Activated T-cell treated with anti-CD3 and anti-CD28 coated beads for 48 hours (primary cell): ENCODE results near the gene PTPN18.
A peak's percentile ranks its signal among the peaks of the same experiment; 100 is the strongest.
"Not testable (repeated sequence)": the region's sequence is repeated elsewhere in the genome, so short reads cannot be mapped to it uniquely, and the experiment has no call there.

Source experiments
- DNase-seq: peaks from one replicate; pipeline ENCODE4 v3.0.0-alpha.2; 2020; ENCODE audit warnings: low read depth

PTPN18 gene

DNA sequence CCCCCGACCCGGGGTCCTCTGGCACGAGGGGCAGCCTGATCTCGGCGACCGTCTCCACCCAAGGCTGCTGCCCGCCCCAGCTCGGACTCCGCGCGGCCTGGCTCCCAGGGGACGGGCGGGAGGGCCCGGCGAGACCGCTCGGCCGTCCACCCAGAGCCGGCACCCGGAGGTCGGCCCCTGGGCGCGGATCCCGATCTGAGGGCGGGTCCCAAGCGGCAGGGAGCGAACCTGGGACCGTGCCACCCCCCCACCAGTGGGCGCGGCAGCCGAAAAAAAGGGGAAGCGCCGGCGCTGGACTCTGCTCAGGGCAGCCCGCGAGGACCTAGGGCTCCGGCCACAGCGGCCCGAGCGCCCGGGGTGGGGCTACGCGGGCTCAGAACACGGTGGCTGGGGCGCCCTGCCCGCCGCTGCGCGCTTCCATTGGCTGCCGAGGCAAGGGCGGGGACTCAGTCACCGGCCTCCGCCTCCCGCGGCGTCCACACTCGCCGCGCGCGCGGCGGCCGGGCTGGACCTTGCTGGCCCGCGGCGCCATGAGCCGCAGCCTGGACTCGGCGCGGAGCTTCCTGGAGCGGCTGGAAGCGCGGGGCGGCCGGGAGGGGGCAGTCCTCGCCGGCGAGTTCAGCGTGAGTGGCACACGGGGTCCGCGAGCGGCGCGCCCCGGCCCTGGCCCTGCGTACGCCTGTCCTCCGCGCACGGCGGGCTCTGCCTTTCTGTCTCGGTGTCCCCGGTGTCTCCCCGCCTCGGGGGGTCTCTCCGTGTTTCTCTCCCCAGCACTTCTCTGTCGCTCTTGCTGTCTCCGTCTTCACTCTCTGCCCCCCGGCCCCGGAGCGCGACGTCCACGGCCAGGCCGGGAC is at the start of gene PTPN18:
PTPN18 (plus strand) TSS at position 479 of the 854 bp plus-strand sequence; CDS start at position 531, 52 bp downstream.
- peak; percentile 65 for DNase-seq

DNA sequence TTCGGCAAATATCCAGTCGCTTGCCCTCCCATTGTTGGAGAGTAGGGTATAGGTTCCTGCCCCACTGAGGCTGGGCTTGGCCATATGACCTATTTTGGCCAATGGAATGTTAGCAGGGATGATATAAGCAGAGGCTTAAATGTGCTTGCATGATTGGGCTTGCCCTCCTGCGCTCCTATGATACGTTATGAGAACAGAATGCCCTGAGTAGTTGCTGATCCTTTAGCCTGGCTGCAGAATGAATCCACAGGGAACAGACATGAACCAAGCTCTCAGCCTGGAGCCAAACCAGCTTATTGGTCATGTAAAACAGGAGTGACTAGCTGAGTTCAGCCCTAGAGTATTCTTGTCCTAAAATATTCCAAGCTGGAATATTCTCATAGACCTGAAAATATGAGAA is 48.0 kb upstream of the PTPN18 start:
- no peak for DNase-seq

DNA sequence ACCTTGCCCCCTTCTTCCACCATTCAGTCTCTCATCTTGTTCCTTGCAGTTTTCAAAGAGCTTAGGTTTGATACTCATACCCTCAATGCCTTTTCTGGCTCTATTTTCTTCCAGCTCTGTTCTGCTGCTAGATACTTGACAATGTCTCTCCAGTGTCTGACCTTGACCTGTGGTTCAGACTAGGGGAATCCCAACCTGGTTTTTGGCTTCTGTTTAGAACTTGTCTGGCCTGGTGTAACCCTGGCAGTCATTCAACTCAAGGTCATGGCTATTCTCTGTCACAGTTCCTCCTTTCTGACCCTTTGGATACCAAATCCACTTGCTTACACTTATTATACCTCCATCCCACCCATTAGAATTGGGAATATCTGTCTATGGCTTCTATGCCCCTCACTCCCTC is 45.0 kb upstream of the PTPN18 start:
- DNase-seq = no peak

- no peak for DNase-seq
These were observed 42.0 kb upstream of the PTPN18 start for GRCh38 chr2:130313812-130314334.

GRCh38 chr2:130314377-130314776 is 41.5 kb upstream of the PTPN18 start:
- DNase-seq = no peak

DNA sequence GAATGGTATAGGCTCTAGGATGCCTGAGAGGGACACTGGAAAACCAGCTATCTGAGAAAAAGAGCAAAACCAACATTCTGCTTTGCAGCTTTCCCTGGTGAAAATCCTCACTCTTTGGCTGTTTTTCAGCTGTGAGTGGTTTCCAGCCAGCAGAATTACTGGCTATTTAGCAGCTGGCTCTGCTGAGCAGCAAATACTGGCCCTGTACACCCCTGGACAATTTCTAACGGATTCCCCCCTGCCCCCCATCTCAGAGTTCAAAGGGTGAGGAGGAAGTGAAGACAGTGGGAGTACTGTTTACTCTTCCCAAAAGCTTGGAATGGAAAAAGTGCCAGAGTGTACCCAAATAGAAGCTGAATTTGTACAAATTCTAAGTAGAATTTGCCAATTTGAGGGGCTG is 39.3 kb upstream of the PTPN18 start:
- DNase-seq = no peak

DNA sequence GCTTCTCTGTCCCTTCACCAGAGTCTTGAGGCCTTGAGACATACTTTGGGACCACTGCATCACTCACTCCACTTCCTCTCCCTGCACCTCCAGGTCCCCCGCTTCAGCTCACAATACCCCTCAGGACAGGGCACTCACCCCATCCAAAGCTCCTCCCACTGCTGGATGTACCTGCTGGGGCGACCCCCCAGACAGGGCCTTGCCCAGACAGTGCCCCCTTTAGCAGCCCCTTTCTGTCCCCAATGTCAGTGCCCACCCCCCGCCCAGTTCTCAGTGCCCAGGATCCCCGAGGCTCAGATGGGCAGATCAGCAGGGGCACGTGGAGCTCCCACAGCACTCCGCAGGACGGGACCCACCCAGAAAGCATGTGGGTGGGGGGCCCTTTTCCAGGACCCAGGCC is 37.0 kb upstream of the PTPN18 start:
- DNase-seq = no peak

GRCh38 chr2:130319536-130319935 is 36.3 kb upstream of the PTPN18 start:
- DNase-seq = no peak

GRCh38 chr2:130327703-130328527 is 27.9 kb upstream of the PTPN18 start:
- no peak for DNase-seq

DNA sequence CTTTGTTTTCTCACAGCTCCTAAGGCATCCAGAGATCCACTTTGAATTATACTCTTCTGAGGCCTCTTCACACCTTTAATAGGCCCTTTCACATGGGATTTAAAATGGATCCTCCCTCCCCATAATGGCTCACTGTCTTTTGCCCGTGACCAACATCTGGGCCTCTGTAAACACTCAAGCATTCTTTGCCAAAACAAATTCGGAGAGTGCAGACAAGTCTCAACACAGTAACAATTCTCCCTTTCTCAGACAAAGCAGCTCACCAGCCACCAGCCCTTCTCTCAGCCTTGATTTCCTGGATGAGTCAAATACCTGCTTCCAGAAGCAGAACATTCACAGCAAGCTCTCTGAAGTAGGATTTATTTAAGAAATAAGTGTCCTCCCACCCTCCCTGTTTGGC is 27.1 kb upstream of the PTPN18 start:
- no peak for DNase-seq

- DNase-seq = peak; percentile 68
These were observed 23.4 kb upstream of the PTPN18 start for GRCh38 chr2:130332271-130333073.

DNA sequence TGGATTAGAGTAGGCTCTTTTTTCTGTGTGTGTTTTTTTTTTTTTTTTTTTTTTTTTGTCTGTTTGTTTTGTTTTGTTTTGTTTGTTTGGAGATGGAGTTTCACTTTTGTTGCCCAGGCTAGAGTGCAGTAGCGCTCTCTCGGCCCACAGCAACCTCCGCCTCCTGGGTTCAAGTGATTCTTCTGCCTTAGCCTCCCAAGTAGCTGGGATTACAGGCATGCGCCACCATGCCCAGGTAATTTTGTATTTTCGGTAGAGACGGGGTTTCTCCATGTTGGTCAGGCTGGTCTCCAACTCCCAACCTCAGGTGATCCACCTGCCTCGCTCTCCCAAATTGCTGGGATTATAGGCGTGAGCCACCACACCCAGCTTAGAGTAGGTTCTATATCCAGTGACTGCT is 22.6 kb upstream of the PTPN18 start:
- not testable (repeated sequence) for DNase-seq

DNA sequence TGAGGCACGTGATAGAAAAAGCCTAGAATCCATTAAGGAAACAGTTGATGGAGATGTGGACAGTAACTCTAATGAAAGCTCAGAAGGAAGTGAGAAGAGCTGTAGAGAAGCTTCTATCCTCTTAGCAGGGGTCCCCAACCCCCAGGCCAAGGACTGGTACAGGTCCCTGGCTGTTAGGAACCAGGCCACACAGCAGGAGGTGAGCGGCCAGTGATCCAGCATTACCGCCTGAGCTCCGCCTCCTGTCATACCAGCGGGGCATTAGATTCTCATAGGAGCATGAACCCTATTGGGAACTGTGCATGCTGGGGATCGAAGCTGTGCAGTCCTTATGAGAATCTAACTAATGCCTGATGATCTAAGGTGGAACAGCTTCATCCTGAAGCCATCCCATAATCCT is 21.8 kb upstream of the PTPN18 start:
- no peak for DNase-seq

DNA sequence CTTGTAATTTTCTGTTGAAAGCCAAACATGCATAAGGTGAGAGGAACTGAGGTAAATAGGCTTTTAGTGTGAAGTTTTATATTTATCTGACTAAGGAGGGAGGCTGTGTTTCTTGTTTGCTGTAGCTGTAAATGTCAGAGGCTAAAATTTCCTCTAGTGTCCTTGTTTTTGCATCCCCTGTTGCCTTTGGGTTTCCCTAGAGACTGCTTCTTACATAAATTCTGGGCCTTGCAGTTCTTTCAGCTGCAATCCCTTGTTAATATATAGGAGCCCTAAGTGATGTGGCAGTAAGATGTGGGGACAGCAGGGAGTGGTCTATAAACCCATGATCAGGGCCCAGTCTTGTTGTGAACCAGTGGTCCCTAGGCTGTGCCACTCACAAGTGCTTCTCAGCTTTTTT is 20.6 kb upstream of the PTPN18 start:
- no peak for DNase-seq

DNA sequence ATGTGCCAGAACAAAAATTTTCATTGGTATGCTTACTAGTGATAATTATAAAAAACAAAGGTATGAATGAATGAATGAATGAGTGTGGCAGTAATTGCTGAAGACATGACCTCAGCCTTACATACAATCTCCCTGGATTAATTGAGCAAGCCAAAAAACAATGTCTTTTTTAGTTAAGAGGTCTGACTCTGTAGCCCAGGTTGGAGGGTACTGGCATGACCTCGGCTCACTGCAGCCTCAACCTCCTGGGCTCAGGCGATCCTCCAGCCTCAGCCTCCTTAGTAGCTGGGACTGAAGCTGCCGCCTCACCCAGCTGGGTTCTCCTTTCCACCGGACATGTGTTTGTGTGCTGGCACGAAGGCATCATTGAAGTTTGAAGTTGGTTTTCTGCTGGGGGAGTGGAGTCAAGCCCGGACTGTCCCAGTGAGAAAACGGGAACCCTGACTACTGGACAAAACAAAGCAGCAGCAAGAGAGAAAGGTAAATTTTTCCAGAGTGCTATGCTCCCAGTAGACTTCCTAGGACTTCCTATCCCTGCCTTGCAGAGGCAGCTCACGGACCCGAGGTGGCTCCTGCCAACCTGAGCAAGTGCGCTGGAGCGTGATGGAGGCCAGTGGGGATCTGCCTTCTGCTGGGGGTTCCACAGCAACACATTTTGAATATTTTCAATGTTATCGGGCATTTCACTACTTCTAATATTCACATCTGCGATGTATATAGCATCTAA is 19.5 kb upstream of the PTPN18 start:
- no peak for DNase-seq

DNA sequence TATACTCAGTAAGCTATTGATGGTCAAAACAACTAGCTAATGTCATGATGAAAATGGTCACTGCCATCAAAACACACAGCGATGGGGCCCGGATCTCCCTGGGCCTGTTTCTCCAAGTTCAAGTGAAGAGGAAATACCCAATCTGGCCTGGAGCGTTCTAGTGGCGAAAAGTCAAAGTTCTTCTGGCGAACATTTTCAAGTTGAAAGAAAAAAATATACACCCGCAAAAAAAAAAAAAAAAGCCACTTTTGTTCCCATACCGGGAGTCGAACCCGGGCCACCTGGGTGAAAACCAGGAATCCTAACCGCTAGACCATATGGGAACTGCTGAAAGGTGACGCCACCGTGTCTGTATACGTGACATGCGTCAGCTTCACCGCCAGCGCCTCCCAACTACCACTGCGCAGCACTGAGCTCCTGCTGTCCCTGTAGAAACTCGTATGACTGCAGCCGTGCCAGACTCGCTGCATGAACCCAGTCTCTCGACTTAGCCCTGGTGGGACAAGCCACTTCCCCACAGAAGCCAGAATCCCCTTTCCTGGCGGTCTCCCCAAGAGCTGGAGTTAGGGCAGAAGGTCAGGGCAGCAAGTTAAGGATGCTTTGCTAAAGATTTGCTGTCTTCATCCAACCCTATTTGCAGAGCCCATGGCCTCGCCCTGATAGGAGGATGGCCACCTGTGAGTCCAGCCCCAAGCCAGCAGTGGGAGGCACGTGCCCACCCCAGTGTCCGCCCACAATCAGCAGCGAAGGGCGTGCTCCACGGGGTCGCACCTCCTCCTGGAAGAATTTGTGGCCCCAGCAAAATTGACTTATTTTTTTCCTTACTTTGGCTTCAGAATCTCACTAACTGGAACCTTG is 18.8 kb upstream of the PTPN18 start:
- peak; percentile 61 for DNase-seq

GRCh38 chr2:130337735-130338325 is 18.0 kb upstream of the PTPN18 start:
- DNase-seq = no peak

DNA sequence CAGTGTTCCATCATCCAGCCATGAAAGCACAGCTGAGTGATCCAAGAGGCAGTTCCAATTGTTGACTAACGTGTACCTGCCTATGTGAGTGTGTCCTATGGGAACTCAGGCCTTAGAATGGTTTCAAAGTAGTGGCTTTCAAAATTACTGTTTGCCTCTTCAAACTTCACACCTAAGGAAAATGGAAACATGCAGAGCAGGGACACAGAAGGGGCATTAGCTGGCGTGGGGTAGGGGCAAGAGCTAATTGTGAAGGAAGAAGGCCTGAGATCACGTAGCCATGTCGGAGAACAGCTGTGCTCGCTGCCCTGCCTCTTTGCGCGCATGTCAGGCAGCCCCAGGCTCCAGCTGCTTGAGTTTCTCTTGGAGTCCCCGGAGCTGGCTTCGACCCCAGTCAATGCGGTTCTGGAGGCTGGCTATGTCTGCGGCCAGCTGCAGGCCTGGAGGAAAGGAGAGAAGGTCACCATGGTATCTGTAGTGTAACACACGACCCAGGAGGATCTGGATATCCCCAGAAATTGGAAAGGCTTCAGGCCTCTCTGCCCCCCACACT is 17.0 kb upstream of the PTPN18 start:
- no peak for DNase-seq

GRCh38 chr2:130339885-130340745 is 15.7 kb upstream of the PTPN18 start:
- no peak for DNase-seq
